ENCODE data around the gene IL1RAPL2.

- TF ChIP-seq, protein P1, sequence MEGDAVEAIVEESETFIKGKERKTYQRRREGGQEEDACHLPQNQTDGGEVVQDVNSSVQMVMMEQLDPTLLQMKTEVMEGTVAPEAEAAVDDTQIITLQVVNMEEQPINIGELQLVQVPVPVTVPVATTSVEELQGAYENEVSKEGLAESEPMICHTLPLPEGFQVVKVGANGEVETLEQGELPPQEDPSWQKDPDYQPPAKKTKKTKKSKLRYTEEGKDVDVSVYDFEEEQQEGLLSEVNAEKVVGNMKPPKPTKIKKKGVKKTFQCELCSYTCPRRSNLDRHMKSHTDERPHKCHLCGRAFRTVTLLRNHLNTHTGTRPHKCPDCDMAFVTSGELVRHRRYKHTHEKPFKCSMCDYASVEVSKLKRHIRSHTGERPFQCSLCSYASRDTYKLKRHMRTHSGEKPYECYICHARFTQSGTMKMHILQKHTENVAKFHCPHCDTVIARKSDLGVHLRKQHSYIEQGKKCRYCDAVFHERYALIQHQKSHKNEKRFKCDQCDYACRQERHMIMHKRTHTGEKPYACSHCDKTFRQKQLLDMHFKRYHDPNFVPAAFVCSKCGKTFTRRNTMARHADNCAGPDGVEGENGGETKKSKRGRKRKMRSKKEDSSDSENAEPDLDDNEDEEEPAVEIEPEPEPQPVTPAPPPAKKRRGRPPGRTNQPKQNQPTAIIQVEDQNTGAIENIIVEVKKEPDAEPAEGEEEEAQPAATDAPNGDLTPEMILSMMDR (IDR thresholded peaks at IDR 0.05), result no peak
- no peak for TF ChIP-seq REST (IDR thresholded peaks at IDR 0.05)
Measured at GRCh38 chrX:105711805-105712204, 1145.8 kb downstream of the IL1RAPL2 start.
